DND-41 (cell line): Measurements from ENCODE around the gene WDFY4.

Experiments used
- EZH2 ChIP-seq: IDR thresholded peaks from 3 replicates; pipeline ENCODE4 v1.6.1; 2012; ENCODE audit warnings: borderline replicate concordance, low read depth, mild to moderate bottlenecking, moderate library complexity, low read length, inconsistent platforms; ENCODE audit not compliant: severe bottlenecking
- TF ChIP-seq, protein P1 (sequence below): IDR thresholded peaks from 2 replicates; pipeline ENCODE4 v1.5.1; 2012; ENCODE audit warnings: borderline replicate concordance, low read length, moderate library complexity, mild to moderate bottlenecking; ENCODE audit not compliant: poor library complexity, severe bottlenecking; ENCODE audit errors: extremely low read depth

DNA sequence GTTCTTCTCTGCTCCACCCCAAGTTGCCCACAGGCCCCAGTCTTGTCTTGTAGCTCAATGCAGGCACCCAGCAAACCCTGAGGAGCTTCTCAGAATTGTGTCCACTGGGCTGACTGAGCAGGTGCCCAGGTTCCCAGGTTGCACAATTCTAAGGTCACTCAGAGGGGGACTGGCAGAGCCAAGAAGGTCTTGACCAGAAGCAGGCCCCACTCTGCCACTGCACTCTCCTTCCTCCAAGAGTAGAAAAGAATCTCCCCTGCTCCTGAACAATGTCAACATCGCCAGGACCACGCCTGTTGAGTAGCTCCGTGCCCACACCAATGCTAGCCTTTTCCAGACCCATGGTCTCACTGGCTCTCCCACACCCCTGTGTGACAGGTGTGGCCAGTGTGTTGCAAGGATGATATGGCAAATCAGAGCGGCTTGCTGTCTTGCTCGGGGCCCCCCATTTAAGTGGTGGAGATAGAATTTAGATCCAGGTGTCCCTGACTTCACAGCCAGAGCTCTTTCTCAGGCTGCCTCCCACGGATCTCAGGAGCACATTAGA is 254.4 kb downstream of the WDFY4 start:
- no peak for TF ChIP-seq EZH2
- TF ChIP-seq, protein P1, sequence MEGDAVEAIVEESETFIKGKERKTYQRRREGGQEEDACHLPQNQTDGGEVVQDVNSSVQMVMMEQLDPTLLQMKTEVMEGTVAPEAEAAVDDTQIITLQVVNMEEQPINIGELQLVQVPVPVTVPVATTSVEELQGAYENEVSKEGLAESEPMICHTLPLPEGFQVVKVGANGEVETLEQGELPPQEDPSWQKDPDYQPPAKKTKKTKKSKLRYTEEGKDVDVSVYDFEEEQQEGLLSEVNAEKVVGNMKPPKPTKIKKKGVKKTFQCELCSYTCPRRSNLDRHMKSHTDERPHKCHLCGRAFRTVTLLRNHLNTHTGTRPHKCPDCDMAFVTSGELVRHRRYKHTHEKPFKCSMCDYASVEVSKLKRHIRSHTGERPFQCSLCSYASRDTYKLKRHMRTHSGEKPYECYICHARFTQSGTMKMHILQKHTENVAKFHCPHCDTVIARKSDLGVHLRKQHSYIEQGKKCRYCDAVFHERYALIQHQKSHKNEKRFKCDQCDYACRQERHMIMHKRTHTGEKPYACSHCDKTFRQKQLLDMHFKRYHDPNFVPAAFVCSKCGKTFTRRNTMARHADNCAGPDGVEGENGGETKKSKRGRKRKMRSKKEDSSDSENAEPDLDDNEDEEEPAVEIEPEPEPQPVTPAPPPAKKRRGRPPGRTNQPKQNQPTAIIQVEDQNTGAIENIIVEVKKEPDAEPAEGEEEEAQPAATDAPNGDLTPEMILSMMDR = no peak
